Inferior parietal cortex (tissue), 1 donor: ENCODE data around the gene CXCL14.

Experiments used
- DNase-seq: peaks from one replicate; pipeline ENCODE4 v3.0.0-alpha.2; 2016; ENCODE audit errors: extremely low spot score

Gene CXCL14

GRCh38 chr5:135596788-135597187 is 18.0 kb upstream of the CXCL14 start:
- no peak for DNase-seq

- DNase-seq: no peak
These were observed 17.5 kb upstream of the CXCL14 start for GRCh38 chr5:135596157-135596763.

GRCh38 chr5:135594416-135594960 is 15.7 kb upstream of the CXCL14 start:
- no peak for DNase-seq

GRCh38 chr5:135593886-135594285 is 15.1 kb upstream of the CXCL14 start:
- no peak for DNase-seq

- DNase-seq: no peak
These were observed 14.3 kb upstream of the CXCL14 start for GRCh38 chr5:135593141-135593540.

- no peak for DNase-seq
These were observed 13.7 kb upstream of the CXCL14 start for GRCh38 chr5:135592312-135593045.

- no peak for DNase-seq
These were observed 12.5 kb upstream of the CXCL14 start for GRCh38 chr5:135591277-135591676.

GRCh38 chr5:135589152-135589551 is 10.4 kb upstream of the CXCL14 start:
- DNase-seq: no peak

- DNase-seq: no peak
These were observed 9.2 kb upstream of the CXCL14 start for GRCh38 chr5:135587721-135588663.

GRCh38 chr5:135584918-135585317 is 6.1 kb upstream of the CXCL14 start:
- DNase-seq: no peak

GRCh38 chr5:135584276-135584675 is 5.5 kb upstream of the CXCL14 start:
- DNase-seq: no peak

GRCh38 chr5:135582099-135582781 is 3.4 kb upstream of the CXCL14 start:
- no peak for DNase-seq

- DNase-seq: no peak
These were observed 496 bp downstream of the CXCL14 start for GRCh38 chr5:135578305-135578684.

- DNase-seq: no peak
These were observed 1.4 kb downstream of the CXCL14 start for GRCh38 chr5:135577421-135577820.

- DNase-seq: no peak
These were observed 2.7 kb downstream of the CXCL14 start for GRCh38 chr5:135576075-135576599.

GRCh38 chr5:135574493-135574892 is 4.3 kb downstream of the CXCL14 start:
- DNase-seq: no peak

- no peak for DNase-seq
These were observed 6.9 kb downstream of the CXCL14 start for GRCh38 chr5:135571902-135572301.

GRCh38 chr5:135571066-135571609 is 7.7 kb downstream of the CXCL14 start:
- no peak for DNase-seq

GRCh38 chr5:135570453-135570764 is 8.4 kb downstream of the CXCL14 start:
- DNase-seq: no peak

- DNase-seq: no peak
These were observed 8.9 kb downstream of the CXCL14 start for GRCh38 chr5:135569755-135570452.

- no peak for DNase-seq
These were observed 9.8 kb downstream of the CXCL14 start for GRCh38 chr5:135568923-135569360.
